Activated effector memory CD4-positive, alpha-beta T cell treated with Interleukin-2 at 50 U/mL for 16 hours (primary cell): ENCODE results near the gene ADAMTS2.

Experiments used
- DNase-seq: peaks from one replicate; pipeline ENCODE4 v3.0.0-alpha.2; 2020

Gene ADAMTS2

GRCh38 chr5:179309383-179309670 is 35.9 kb downstream of the ADAMTS2 start:
- no peak for DNase-seq

DNA sequence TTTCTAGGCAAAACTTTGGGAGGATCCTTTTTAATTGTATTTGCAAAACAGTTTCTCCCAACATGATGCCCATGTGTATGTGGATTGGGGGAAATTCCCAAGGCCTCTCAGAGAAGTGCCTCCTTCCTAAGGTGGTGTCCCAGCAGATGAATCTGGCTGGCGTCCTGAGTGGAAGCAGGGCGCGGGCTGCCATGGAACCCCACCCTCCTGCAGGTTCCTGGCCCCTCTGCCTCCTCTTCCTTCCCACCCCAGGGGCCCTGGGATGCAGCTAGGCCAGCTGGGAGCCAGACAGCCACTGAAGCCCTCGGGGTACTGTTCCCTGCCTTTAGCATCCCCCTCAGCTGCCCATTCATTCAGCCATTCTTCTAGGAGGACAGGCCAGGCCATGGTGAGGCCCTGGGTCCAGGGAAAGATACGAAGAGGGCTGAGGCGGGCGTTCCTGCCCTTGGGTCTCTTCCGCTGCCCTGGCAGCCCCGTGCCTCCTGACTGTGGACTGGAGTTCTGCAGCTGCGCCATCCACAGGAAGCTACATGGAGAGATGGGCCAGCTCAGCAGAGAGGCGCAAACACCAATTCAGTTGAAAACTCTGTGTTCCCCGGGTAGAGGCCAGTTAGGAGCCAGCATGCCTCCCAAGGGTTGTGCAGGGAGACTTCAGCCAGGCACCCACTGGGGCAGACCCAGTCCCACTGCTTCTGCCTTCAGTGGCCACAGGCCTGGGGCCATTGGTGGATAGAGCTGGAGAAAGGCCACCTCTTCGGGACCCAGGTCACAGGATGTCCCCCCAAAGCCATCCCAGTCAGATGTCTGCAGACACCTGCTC is 36.5 kb downstream of the ADAMTS2 start:
- DNase-seq = no peak

GRCh38 chr5:179307931-179308471 is 37.3 kb downstream of the ADAMTS2 start:
- DNase-seq = no peak

DNA sequence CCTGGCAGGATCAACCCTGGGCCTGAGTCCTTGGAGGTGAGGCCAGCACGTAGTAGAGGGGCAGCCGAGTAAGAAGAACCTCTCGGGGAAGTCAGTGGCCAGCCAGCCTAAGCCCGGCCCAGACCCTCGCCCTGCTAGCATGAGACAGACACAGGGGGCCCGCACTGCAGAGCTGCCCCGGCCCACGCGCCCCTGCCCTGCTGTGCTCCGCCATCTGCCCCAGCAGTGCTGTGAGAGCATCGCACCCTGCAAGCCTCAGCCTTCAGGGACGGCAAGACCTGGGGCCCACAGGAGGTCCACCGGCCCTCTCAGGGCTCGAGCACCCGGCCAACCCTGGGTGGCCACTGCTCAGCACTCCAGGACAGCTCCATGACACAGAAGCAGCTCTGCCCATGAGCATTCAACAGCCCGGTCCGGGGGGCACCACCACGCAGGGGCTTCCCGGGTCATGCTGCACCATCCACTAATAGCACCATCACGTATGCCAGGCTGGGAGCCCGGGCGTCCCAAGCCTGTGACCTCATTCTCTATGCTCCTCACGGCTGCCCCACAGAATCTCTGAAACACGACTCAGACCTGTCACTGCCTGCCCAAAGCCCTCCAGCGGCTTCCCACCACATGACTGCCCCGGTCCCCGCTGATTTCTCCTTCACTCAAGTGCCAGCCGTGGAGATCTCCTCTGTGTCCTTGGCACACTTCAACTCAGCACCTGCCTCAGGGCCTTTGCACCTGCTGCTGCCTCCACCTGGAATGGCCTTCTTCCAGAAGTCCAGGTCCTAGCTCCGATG is 38.1 kb downstream of the ADAMTS2 start:
- DNase-seq = no peak

- no peak for DNase-seq
Measured at GRCh38 chr5:179306191-179307012, 38.9 kb downstream of the ADAMTS2 start.

GRCh38 chr5:179304871-179305270 is 40.4 kb downstream of the ADAMTS2 start:
- DNase-seq = no peak

DNA sequence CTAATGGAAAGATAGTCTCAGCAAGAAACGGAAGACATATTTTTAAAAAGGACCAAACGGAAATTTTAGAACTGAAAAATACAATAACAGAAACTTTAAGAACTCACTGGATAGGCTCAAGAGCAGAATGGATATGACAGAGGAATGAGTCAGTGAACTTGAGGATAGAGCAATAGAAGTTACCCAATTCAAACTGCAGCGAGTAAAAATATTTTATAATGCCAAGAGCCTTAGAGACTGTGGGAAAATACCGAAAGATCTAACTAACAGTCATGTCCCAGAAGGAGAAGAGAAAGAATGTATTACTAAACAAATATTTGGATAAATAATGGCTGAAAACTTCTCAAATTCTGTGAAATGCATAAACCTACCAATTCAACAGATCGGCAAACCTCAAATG is 40.8 kb downstream of the ADAMTS2 start:
- no peak for DNase-seq

- DNase-seq = no peak
Measured at GRCh38 chr5:179303451-179304200, 41.6 kb downstream of the ADAMTS2 start.

- DNase-seq = no peak
Measured at GRCh38 chr5:179302499-179303185, 42.6 kb downstream of the ADAMTS2 start.

DNA sequence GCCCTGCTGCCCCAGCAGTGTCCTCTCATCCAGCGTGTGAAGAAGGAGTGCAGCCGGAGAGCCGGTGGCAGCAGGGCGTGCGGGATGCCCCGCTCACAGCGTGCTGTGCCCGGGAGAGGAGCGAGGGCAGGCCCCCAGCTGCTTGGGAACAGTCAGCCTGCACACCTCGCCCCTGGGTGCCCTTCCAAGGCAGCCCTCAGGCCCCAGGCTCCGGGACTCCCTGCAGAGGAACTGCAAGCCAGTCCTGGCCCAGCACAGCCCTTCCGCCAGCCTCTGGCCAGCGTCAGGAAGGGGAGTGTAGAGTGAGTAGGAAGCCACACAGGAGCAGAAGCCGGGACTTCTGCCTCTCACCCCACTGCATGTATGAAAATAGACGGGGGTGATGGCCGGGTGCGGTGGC is 43.5 kb downstream of the ADAMTS2 start:
- DNase-seq = no peak

- DNase-seq = no peak
Measured at GRCh38 chr5:179301376-179301775, 43.9 kb downstream of the ADAMTS2 start.

- DNase-seq = no peak
Measured at GRCh38 chr5:179300581-179301180, 44.6 kb downstream of the ADAMTS2 start.

DNA sequence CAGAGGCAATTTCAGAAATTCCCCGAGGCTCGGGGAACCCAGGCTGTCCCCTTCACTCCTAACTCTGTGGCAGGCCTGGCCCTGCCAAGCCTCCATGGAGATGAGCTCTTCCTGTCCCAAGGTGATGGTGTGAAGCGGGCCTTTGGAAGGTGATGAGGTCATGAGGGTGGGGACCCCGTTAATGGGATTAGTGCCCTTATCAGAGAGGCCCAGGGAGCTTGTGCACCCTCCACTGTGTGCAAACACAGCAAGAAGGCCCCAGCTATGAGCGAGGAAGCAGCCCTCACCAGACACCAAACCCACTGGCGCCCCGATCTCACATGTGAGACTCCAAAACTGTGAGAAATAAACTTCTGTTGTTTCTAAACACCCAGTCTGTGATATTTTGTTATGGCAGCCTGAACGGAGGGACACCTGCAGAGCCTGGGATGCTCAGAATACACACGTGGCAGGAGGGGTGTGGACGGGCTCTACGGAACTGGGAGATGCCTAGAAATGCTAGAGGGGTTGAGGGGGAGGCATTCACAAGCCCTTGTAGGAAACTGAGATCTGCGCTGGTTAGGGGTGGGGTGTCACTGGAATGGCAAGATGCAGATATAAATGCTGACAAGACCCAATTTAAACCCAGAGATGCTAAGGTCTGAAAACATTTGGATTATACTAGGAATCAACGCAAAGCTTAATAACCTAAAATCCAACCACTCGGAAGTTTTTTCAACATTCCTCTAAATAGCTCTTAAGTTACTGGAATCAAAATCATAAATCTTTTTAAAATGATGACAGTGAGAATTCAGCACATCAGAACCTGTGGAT is 46.9 kb downstream of the ADAMTS2 start:
- DNase-seq = no peak

- DNase-seq = no peak
Measured at GRCh38 chr5:179297486-179298180, 47.6 kb downstream of the ADAMTS2 start.

- DNase-seq = no peak
Measured at GRCh38 chr5:179297026-179297425, 48.2 kb downstream of the ADAMTS2 start.

GRCh38 chr5:179296150-179296821 is 49.0 kb downstream of the ADAMTS2 start:
- DNase-seq = no peak

DNA sequence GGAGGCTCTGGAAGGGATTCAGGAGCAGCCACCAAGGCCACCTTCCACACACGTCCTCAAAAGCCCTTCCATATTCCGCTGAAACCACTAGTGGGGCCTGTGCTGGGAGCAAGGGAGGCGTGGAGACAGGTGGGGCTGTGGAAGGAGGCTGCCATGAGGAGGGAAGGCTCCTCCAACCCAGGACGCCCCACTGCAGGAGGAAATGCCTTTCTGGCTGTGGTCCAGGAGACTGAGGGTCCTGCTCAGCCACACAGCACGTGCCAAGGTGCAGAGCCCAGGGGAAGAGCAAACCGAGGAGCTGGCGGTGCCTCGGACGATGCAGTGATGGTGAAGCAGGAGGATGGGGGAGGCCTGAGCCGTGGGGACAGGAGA is 49.5 kb downstream of the ADAMTS2 start:
- no peak for DNase-seq

- DNase-seq = no peak
Measured at GRCh38 chr5:179294891-179295777, 50.1 kb downstream of the ADAMTS2 start.
